ENCODE results near the gene AGR3.
A peak's percentile ranks its signal among the peaks of the same experiment; 100 is the strongest.
"Not testable (repeated sequence)": the region's sequence is repeated elsewhere in the genome, so short reads cannot be mapped to it uniquely, and the experiment has no call there.

The AGR3 gene

GRCh38 chr7:16889851-16890415 lies 8.2 kb upstream of the AGR3 start:
- DNase-seq: peak in 1 of 2 experiments; percentile 38

DNA sequence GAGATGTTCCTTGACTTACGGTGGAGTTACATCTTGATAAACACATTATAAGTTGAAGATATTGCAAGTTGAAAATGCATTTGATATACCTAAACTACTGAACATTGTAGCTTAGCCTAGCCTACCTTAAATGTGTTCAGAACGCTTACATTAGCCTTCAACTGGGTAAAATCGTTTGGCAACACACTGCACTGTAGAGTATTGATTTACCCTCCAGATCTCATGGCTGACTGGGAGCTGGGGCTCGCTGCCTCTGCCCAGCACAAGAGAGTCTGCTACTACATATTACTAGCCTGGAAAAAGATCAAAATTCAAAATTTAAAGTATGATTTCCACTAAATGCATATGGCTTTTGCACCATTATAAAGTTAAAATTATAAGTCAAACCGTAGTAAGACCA lies 7.5 kb upstream of the AGR3 start:
- DNase-seq: no peak

GRCh38 chr7:16883918-16884317 lies 2.1 kb upstream of the AGR3 start:
- DNase-seq: peak in 1 of 2 experiments; percentile 69

GRCh38 chr7:16880554-16880953 lies 1.2 kb downstream of the AGR3 start:
- peak; percentile 38 to 54 for DNase-seq

- DNase-seq: peak in 1 of 2 experiments; percentile 29
Measured at GRCh38 chr7:16879181-16879580, 2.6 kb downstream of the AGR3 start.

DNA sequence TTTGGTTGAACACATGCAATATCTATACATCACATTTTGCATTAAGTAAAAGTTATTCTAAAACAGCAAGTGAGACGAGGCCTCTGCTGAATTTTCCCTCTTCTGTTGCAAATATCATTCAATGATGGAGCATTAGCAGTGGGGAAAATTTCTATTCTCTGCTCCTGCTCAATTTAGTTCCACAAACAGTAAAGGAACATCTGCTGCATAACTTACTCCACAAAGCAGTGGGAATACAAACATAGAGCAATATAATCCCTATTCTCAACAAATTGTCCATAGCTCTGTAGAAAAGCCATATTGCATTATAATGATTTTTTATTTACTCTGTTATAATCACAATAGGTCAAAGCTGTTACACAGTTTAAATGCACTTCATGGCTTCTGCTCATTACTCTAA lies 5.9 kb downstream of the AGR3 start:
- DNase-seq: peak; percentile 55 to 93

DNA sequence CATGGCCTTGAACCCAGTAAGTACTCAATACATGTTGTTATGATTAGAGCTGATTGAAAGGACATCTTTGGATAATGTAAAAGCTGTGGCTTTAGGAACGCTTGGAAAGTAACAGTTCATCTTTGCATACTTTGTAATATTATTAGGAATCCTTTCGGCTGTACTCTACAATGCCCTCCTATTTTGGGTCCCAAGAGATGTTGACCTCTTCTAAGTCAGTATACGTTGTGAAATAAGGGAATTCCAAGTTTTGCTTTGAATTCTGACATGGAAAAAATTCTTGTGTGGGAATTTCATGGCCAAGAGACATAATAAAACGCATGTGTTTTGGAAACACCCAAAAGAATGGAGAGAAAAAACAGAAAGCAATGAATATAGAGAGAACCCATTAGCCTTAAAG lies 7.7 kb downstream of the AGR3 start:
- no peak for DNase-seq

DNA sequence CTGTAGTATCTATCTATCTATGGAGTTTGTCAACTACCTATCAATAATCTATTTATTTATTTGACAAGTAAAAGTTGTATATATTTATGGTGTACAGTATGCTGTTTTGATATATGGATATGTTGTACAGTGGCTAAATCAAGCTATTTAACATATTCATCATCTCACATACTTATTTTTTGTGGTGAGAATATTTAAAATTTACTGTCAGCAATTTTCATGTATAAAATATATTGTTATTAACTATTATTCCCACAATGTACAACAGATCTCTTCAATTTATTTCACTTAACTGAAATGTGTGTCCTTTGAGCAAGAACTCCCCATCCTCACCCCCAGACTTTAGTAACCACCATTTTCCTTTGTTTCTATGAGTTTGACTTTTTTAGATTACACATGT lies 14.5 kb downstream of the AGR3 start:
- no peak for DNase-seq

DNA sequence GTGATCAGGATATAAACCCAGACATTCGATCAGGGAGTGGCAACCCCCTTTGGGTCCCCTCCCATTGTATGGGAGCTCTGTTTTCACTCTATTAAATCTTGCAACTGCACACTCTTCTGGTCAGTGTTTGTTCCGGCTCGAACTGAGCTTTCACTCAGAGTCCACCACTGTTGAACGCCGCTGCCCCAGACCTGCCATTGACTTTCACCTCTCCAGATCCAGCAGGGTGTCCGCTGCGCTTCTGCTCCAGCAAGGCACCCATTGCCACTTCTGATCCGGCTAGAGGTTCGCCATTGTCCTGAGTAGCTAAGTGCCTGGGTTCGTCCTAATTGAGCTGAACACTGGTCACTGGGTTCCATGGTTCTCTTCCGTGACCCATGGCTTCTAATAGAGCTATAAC lies 28.6 kb downstream of the AGR3 start:
- not testable (repeated sequence) for DNase-seq

- no peak for DNase-seq
Measured at GRCh38 chr7:16851829-16852228, 30.0 kb downstream of the AGR3 start.

DNA sequence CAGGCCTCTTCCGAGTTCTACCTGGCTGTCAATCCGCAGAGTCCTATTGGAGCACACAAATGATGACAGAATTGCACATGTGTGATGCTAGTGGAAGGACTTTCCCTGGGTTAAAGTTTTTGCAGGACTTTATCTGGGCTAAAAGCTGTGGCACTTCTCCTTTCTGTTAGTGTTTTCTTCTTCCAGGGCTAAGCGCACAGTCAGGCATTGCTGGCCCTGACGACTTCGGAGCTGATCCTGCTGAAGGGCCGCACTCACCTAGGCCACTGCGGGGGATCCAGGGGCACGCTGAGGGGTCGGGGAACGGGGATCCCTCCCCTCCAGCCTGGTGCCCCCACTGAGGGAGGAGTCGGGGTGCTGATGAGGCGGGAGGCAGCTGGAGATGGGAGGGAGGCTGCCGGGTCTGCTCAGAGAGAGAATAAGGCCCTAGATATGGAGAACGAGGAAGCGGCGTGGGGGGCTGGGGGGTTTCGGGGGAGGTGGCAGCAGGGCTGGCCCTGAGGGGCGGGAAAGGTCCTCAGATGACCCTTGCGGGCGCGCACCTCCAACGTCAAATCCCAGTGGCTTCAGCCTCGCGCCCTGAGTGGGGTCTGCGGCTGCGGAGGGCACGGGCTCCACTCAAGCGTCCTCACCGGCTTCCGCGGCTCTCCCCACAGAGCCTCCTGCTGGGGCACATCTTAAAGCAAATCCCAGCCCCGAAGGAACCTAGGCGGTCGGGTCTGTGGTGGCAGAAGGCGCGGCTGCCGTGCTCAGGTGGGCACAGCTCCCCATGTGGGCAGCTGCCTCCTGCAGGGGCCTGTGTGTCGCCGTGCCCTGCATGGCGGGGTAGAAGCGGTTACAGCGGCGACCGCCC lies 30.9 kb downstream of the AGR3 start:
- DNase-seq: no peak

DNA sequence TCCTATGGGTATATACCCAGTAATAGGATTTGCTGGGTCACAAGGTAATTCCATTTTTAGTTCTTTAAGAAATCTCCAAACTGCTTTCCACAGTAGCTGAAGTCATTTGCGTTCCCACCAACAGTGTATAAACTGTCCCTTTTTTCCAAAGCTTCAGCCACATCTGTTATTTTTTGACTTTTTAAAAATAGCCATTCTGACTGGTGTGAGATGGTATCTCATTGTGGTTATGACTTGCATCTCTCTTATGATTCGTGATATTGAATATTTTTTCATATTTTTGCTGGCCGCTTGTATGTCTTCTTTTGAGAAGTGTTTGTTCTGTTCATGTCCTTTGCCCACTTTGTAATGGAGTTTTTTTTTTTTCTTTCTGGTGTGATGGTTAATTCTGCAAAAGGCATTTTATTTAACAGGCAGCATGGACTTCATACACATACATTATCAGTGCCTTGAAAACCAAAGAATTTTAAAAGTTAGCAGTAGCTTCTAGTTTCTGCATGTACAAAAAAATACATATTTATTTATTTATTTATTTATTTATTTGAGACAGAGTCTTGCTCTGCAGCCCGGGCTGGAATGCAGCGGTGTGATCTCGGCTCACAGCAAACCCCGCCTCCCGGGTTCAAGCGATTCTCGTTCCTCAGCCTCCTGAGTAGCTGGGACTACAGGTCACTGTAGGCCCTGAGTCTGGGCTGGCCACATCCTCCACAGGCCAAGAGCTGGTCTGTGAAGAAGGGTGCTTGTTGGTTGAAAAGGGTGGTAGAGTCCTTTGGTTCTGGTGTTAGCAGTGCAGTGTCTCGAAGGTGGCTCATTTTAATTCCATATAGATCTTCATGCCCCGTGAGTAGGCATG lies 32.3 kb downstream of the AGR3 start:
- no peak for DNase-seq

- peak; percentile 3 to 55 for DNase-seq
Measured at GRCh38 chr7:16847381-16847860, 34.4 kb downstream of the AGR3 start.

- no peak for DNase-seq
Measured at GRCh38 chr7:16846601-16847165, 35.1 kb downstream of the AGR3 start.

DNA sequence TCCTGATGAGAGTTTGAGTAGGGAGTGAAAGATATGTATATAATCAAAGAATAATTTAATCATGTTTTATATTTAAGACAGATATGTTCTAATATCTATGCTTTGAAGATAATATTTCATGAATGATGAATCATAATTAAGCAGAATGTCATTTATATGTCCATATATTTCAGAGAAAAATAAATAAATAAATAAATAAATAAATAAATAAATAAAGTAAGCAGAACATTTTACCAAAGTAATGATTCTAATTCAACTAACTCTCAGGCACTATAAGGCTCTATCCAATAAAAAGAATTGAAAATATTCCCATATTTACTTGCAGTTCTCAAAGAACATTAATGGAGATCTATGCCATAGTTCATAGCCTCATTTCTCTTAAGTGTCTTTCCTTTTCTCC lies 36.0 kb downstream of the AGR3 start:
- no peak for DNase-seq

DNA sequence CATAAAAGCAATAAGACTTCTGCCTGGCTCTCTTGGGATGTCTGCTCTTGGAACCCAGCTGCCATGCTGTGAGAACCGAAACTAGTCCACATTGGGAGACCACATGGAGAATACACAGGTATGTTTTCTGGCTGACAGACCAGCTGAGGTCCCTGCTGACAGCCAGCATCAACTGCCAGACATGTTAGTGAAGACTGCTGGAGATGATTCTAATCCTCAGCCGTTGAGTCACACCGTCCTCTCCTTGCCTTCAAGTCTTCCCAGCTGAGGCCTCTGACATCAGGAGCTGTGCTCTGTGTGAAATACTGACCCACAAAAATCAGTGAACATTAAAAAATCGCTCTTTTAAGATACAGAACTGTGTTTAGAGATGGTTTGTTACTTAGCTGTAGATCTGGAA lies 40.1 kb downstream of the AGR3 start:
- no peak for DNase-seq

GRCh38 chr7:16840094-16840493 lies 41.7 kb downstream of the AGR3 start:
- no peak for DNase-seq

GRCh38 chr7:16839646-16840045 lies 42.1 kb downstream of the AGR3 start:
- no peak for DNase-seq

DNA sequence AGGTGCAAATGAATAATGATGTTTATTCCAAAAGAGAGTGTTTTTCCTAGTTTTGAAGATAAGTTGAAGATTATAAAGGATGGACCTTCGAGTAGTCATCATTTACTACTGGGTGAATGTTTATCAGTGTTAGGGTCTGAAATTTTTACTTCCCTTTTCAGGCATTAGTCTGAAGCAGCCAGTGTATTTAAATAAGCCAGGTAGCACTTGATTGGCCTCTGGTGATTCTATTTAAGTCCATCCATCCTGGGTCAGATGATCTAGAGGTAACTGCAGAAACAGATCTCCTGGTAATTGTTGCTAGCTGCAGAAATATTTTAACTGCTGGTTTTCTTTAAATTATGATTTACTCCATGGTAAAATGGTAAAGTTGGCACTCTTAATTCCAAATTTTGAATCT lies 42.9 kb downstream of the AGR3 start:
- no peak for DNase-seq

DNA sequence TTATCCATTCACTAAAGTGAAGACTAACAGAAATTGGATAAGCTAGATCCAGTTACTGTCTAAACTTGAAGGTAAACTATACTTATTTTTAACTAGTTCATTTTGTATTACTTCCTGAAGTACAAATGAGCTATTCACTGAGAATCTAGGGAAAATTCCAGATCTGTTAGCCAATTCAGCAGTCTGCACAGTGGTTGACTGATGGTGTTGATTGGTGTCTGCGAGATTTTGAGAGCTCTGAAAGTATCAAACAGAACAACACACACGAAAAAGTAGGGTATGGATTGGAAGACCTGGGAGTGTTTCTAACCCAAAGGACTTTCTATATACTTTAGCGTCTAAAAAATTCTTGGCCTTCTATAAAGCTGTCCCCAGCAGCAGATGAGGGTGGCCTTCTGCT lies 43.4 kb downstream of the AGR3 start:
- DNase-seq: no peak

DNA sequence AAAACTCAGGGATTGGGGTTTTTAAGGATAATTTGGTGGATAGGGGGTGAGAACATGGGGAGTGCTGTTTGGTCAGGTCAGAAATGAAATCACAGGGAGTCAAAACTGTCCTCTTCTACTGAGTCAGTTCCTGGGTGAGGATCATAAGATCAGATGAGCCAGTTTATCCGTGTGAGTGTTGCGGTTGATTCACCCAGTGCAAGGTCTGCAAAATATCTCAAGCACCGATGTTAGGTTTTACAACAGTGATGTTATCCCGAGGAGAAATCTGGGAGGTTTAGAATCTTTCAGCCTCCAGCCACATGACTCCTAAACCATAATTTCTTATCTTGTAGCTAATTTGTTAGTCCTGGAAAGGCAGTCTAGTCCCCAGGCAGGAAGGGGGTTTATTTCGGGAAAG lies 45.3 kb downstream of the AGR3 start:
- no peak for DNase-seq

DNA sequence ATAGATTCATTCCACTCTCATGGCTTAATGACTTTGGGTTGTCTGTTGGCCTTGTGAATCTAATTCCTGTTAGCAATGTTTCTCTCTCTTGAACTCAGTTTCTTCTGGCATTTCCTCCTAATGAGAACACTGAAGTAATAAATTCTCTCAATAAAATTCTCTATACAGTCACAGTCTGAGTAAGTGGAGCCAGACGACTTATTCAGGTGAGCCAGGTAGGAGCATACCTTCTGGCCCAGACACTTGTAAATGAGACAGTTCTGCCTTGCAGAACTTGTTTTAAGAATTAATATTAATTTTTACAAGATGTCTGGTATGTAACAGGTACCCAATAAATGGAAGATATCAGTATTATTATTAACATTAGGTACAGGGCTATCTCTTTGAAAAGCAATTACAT lies 48.4 kb downstream of the AGR3 start:
- no peak for DNase-seq

DNA sequence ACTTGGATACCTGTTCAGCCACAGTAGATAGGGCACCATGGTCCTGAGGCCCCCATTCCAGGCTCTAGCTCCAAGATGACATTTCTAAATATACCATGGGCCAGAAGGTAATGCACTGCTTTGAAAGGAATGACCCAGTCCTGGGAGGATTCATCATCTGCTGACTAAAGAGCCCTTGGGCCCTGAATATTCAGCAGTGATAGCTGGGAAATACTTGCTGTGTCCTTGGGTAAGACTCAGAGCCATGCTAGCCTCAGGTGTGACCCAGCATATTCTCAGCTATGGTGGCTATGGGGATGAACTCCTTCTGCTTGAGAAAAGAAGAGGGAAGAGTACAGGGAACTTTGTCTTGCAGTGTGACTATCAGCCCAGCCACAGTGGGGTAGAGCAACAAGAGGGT lies 55.7 kb downstream of the AGR3 start:
- no peak for DNase-seq
